Measurements from ENCODE around the gene SRRM4. TPM values are rescaled to one million over a fixed set of nuclear protein-coding genes. Genes with fewer than 3 reads are reported as not detected.

The SRRM4 gene
- total RNA-seq, 1 experiment from 2014 or later = under 0.01 TPM

DNA sequence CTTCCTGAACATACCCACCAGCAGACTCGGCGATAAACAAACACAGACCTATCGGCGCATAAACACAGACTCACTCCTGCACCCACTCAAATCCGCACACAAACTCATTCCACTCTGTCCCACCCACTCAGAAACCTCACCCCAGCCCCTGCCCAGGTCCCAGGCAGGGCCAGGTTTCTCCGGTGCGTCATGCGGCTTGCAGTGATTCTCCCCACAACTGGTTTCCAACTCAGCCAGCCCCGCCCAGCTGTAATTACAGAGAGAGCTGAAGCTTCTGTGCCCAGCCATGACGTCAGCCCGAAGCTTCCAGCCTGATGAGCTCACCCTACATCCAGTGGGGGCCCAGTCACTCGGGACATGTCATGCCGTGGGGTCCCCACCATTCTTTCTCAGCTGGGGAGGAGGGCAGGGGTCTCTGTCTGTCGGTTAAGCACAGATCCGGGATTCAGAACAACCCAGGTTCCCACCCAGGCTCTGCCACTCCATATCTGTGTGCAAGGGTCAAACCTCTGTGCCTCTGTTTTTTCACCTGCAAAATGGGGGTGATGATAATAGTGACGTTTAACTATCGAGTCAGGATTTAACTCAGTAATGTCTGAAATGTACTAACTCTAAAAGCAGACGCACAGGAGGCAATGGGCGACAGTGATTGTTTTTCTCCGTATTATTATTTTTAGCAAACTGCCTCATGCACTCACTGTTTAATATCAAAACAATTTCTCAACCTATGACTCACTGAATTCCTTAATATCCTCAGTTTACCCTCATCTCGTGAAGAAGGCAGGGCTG, 195.1 kb downstream of the SRRM4 start:
- Histone ChIP-seq H3K79me2 (ENCODE audit: low read length) (peaks cover 14% of the 10 kb centered on the region), H3K36me3 (ENCODE audit: low read depth, low read length) (no peaks in the 10 kb centered on the region), H3K9me2 (replicated peaks; ENCODE audit: low read length) (no peaks in the 10 kb centered on the region), H3F3A (ENCODE audit: low read length, unreplicated experiment) (no peaks in the 10 kb centered on the region), H3K9me3 (ENCODE audit: low read length) (no peaks in the 10 kb centered on the region), H2AFZ (ENCODE audit: low read length) (peak overlapping the region; percentile 62), H3K4me3 (ENCODE audit: low read length) (peak overlapping the region; percentile 52; the same call in 1 of the 2 replicates), H4K20me1 (ENCODE audit: low read length) (no peaks in the 10 kb centered on the region), H3K4me1 (ENCODE audit: insufficient read depth, low read length) (peaks cover 24% of the 10 kb centered on the region), H3K4me2 (ENCODE audit: low read length) (peak overlapping the region; percentile 71), H3K27me3 (ENCODE audit: low read length) (peaks cover 30% of the 10 kb centered on the region), H3K27ac (ENCODE audit: low read length) (no peak overlapping the region), H3K9ac (ENCODE audit: low read length) (no peak overlapping the region)
- TF ChIP-seq CTCF (conservative IDR thresholded peaks at IDR 0.05; ENCODE audit: low read depth, low read length) = no peak
- TF ChIP-seq EZH2phosphoT487 (IDR thresholded peaks at IDR 0.05; ENCODE audit: borderline replicate concordance, low read length) = no peak
- TF ChIP-seq EZH2 (IDR thresholded peaks at IDR 0.05; ENCODE audit: low read length, unreplicated experiment) = no peak
- DNase-seq (peak; percentile 69), ATAC-seq (peak; percentile 43; the same call in 1 of the 2 replicates)
- intact Hi-C loops (cut with micrococcal nuclease) = no loop called here
- no TSS peak for BruUV-seq (replicated peaks)
- POLR2A ChIA-PET (ENCODE audit: unreplicated experiment) = no interaction called here
- CTCF ChIA-PET = no interaction called here

- no peaks in the 10 kb centered on the region for H4K20me1 ChIP-seq (ENCODE audit: low read length)
- intact Hi-C loops (cut with micrococcal nuclease) = no loop called here
Measured at GRCh38 chr12:119177056-119177325, 195.7 kb downstream of the SRRM4 start.

More at GRCh38 chr12:119177056-119177325, 195.7 kb downstream of the SRRM4 start:
- H3K79me2 ChIP-seq (ENCODE audit: low read length) = peaks cover 20% of the 10 kb centered on the region
- ATAC-seq (no peak), DNase-seq (no peak)
- H3K9me3 ChIP-seq (ENCODE audit: low read length) = no peaks in the 10 kb centered on the region
- peaks cover 24% of the 10 kb centered on the region for H3K4me1 ChIP-seq (ENCODE audit: insufficient read depth, low read length)
- H3K27ac ChIP-seq (ENCODE audit: low read length) = no peak overlapping the region
- no peaks in the 10 kb centered on the region for H3K36me3 ChIP-seq (ENCODE audit: low read depth, low read length)
- H2AFZ ChIP-seq (ENCODE audit: low read length) = no peak overlapping the region
- no peaks in the 10 kb centered on the region for H3K9me2 ChIP-seq (replicated peaks; ENCODE audit: low read length)
- H3F3A ChIP-seq (ENCODE audit: low read length, unreplicated experiment) = no peaks in the 10 kb centered on the region
- POLR2A ChIA-PET (ENCODE audit: unreplicated experiment) = no interaction called here
- H3K4me3 ChIP-seq (ENCODE audit: low read length) = no peak overlapping the region
- CTCF ChIA-PET = no interaction called here
- peaks cover 25% of the 10 kb centered on the region for H3K27me3 ChIP-seq (ENCODE audit: low read length)
- BruUV-seq (replicated peaks) = no TSS peak
- H3K9ac ChIP-seq (ENCODE audit: low read length) = no peak overlapping the region
- TF ChIP-seq EZH2phosphoT487 (IDR thresholded peaks at IDR 0.05; ENCODE audit: borderline replicate concordance, low read length) = no peak
- no peak for TF ChIP-seq EZH2 (IDR thresholded peaks at IDR 0.05; ENCODE audit: low read length, unreplicated experiment)
- TF ChIP-seq CTCF (conservative IDR thresholded peaks at IDR 0.05; ENCODE audit: low read depth, low read length) = no peak
- no peak overlapping the region for H3K4me2 ChIP-seq (ENCODE audit: low read length)
